Right lobe of liver (tissue), 6 donors: Measurements from ENCODE around the gene CPNE2. TPM values are rescaled to one million over a fixed set of nuclear protein-coding genes. Genes with fewer than 3 reads are reported as not detected.
A peak's percentile ranks its signal among the peaks of the same experiment; 100 is the strongest.
"Not testable (repeated sequence)": the region's sequence is repeated elsewhere in the genome, so short reads cannot be mapped to it uniquely, and the experiment has no call there.

Experiments used
- ATAC-seq, 4 donors: fragments of 200-7000 bp; cut with Tn5 transposase; one replicate each; pipeline ENCODE4 v1.9.1; 2020; ENCODE audit warnings: mild to moderate bottlenecking in 4 of 4, moderate library complexity in 4 of 4
- DNase-seq, 3 donors: peaks; one replicate each; pipeline ENCODE4 v3.0.0-alpha.2; 2020
- H3K27ac ChIP-seq, 3 donors: fragments of 200-600 bp; one replicate each; pipeline ENCODE4 v1.8.0; 2022
- H3K27me3 ChIP-seq, 2 donors: fragments of 200-600 bp; one replicate each; pipeline ENCODE4 v1.8.0; 2022
- H3K36me3 ChIP-seq, 4 donors: fragments of 200-600 bp; sonication (generic) in 1 of 4; one replicate each; pipeline versions ENCODE4 v1.5.1 to v1.8.0; 2017 to 2022; ENCODE audit warnings: control low read depth in 1 of 4
- H3K4me1 ChIP-seq, 4 donors: fragments of 200-600 bp; sonication (generic) in 1 of 4; one replicate each; pipeline versions ENCODE4 v1.5.1 to v1.8.0; 2017 to 2022; ENCODE audit warnings: control low read depth in 1 of 4
- H3K4me3 ChIP-seq, 3 donors: fragments of 200-600 bp; one replicate each; pipeline ENCODE4 v1.8.0; 2022
- H3K9me3 ChIP-seq, 4 donors: fragments of 200-600 bp; sonication (generic) in 1 of 4; one replicate each; pipeline versions ENCODE4 v1.5.1 to v1.8.0; 2017 to 2022; ENCODE audit warnings: control low read depth in 1 of 4
- POLR2A ChIP-seq: fragments of 450-650 bp; IDR thresholded peaks from one replicate; pipeline ENCODE4 v1.6.1; 2017; ENCODE audit warnings: antibody characterized with exemption, mild to moderate bottlenecking
- WGBS: methylation state at CpG from one replicate; pipeline ENCODE4 v1.1.6; 2018; ENCODE audit warnings: low coverage, low lambda C conversion rate; ENCODE audit not compliant: insufficient coverage; ENCODE audit errors: missing lambda C conversion rate; 5-methylcytosine and 5-hydroxymethylcytosine counted together
- intact Hi-C, 2 donors: fragments of 100-400 bp; cut with DNase I; formaldehyde crosslinking; loops; one replicate each; pipeline versions ENCODE4 v1.11.2 to v1.14.1; 2022
- total RNA-seq, 6 experiments: library from RNA; depleted of rRNA in 2 of 6; stranded (reverse); fragments of >200 nt in 2 of 6; fragmentation: NEBNext Ultra II Directional in 3 of 6; extraction: Animal tissue kit (Norgen Biotek cat#: 25700) in 3 of 6; gene quantifications; one replicate each; pipeline versions ENCODE4 v1.1.0 to v1.2.4, GENCODE V29; 2016 to 2023
- TF ChIP-seq, protein P1 (sequence below), 4 donors: fragments of 200-600 bp in 3 of 4; fragments of 450-650 bp in 1 of 4; IDR thresholded peaks; one replicate each; pipeline versions ENCODE4 v1.5.1 to v1.8.0; 2016 to 2022; ENCODE audit warnings: antibody characterized with exemption in 4 of 4, mild to moderate bottlenecking in 2 of 4
- donor health status: DM: no; HTN: yes; CAD: no.
- donor health status: DM: no; HTN: no; CAD: no.
- donor health status: DM: no; HTN: no; CAD: no.
- donor health status: DM: no; HTN: yes; CAD: no.
- donor health status: DM: no; HTN: yes; CAD: no.

Gene CPNE2
- total RNA-seq, 6 experiments from 2014 or later: 4.0 to 10.9 (median 9.7) TPM

DNA sequence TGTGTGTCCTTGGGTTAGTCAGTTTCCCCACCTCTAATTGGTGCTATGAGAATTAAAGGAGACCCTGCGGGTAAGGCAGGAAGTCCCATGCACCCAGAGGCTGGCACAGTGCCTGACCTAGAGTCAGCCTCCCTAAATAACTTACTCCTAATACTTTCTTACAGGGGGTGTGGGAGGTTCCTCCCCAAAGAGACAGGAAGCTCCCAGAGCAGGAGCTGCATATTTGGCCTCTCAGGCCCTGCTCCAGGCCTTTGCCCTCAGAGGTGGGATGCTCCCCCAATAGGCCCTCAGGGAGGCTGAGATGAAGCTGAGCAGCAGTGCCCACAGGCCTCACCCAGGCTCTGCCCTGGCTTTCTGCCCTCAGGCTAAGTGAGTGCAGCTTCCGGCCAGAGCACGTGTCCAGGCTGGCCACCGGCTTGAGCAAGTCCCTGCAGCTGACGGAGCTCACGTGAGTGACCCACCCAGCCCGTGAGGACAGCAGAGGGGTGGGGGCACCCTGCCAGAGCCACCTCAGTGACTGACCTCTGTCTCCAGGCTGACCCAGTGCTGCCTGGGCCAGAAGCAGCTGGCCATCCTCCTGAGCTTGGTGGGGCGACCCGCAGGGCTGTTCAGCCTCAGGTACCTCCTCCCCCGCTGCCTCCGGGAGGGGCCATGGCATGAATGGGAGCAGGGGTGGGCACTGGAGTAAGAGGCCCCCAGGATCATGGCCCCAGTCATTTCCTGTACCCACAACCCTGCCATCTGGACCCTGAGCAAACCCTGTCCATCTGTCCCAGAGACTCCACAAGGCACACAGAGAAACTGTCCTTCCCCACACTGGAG is 31.1 kb upstream of the CPNE2 start:
- DNase-seq: peak; percentile 88 to 97 (median 96)

DNA sequence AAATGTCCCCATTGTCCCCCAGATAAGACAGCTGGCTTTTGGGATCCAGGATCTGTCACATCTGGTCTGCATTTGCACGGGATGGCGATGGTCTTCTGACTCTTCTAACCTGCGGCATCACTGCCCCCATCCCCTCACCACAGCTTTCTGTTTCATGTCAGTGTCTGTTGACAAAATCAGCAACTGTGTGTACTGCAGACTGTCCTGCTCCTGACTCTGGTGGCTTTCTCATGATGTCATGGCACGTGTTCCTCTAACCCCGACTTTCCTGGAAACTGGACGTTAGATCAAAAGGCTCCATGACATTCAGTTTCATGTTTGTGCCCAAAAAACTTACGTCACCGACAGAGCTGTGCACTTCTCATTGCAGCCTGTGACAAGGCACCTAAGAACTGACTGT is 30.1 kb upstream of the CPNE2 start:
- intact Hi-C loops: no loop called here
- no peaks in the 10 kb centered on the region for H3K9me3 ChIP-seq
- H3K27ac ChIP-seq: peak overlapping the region; percentile 2 to 91 (median 76)
- H3K27me3 ChIP-seq: no peaks in the 10 kb centered on the region
- no peaks in the 10 kb centered on the region for H3K36me3 ChIP-seq
- no peak overlapping the region for H3K4me3 ChIP-seq
- ATAC-seq: peak; percentile 3 to 65 (median 58)
- peaks cover 0 to 24% (median 9%) of the 10 kb centered on the region in 4 donors for H3K4me1 ChIP-seq
- peak in 1 of 3 donors; percentile 62 for DNase-seq
- TF ChIP-seq POLR2A: no peak
- TF ChIP-seq, protein P1, sequence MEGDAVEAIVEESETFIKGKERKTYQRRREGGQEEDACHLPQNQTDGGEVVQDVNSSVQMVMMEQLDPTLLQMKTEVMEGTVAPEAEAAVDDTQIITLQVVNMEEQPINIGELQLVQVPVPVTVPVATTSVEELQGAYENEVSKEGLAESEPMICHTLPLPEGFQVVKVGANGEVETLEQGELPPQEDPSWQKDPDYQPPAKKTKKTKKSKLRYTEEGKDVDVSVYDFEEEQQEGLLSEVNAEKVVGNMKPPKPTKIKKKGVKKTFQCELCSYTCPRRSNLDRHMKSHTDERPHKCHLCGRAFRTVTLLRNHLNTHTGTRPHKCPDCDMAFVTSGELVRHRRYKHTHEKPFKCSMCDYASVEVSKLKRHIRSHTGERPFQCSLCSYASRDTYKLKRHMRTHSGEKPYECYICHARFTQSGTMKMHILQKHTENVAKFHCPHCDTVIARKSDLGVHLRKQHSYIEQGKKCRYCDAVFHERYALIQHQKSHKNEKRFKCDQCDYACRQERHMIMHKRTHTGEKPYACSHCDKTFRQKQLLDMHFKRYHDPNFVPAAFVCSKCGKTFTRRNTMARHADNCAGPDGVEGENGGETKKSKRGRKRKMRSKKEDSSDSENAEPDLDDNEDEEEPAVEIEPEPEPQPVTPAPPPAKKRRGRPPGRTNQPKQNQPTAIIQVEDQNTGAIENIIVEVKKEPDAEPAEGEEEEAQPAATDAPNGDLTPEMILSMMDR (IDR thresholded peaks at IDR 0.05): no peak
- 54% methylated on average over 6 of the region's 8 CpGs for WGBS

More for the DNA sequence above, 31.1 kb upstream of the CPNE2 start:
- Histone ChIP-seq H3K4me3 (peak overlapping the region in 1 of 3 donors; percentile 17), H3K27me3 (no peaks in the 10 kb centered on the region), H3K36me3 (no peaks in the 10 kb centered on the region), H3K4me1 (peaks cover 0 to 24% (median 9%) of the 10 kb centered on the region in 4 donors), H3K9me3 (no peaks in the 10 kb centered on the region), H3K27ac (peak overlapping the region; percentile 2 to 91 (median 76))
- WGBS: 13% methylated on average over 1 of the region's 11 CpGs
- ATAC-seq: peak; percentile 88 to 95 (median 93)
- intact Hi-C loops: no loop called here
- TF ChIP-seq, protein P1 (IDR thresholded peaks at IDR 0.05): no peak
- TF ChIP-seq POLR2A: peak; percentile 45

DNA sequence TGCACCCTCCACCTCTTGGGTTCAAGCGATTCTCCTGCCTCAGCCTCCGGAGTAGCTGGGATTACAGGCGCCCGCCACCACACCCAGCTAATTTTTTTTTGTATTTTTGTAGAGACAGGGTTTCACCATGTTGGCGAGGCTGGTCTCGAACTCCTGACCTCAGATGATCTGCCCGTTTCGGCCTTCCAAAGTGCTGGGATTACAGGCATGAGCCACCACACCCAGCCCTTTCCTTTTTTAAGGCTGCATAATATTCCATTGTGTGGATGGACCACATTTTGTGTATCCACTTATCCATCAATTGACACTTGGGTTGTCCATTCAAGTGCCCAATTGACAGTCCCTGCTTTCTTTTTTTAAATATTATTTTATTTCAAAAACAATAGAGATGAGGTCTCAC is 29.2 kb upstream of the CPNE2 start:
- intact Hi-C loops, H3K36me3 ChIP-seq, DNase-seq, H3K27me3 ChIP-seq, H3K9me3 ChIP-seq, ATAC-seq, H3K4me3 ChIP-seq: not testable (repeated sequence)
- H3K27ac ChIP-seq: peak overlapping the region in 2 of 3 donors; percentile 76 to 91
- peaks cover 0 to 24% (median 9%) of the 10 kb centered on the region in 4 donors for H3K4me1 ChIP-seq
- WGBS: 86% methylated on average over 8 of the region's 8 CpGs

DNA sequence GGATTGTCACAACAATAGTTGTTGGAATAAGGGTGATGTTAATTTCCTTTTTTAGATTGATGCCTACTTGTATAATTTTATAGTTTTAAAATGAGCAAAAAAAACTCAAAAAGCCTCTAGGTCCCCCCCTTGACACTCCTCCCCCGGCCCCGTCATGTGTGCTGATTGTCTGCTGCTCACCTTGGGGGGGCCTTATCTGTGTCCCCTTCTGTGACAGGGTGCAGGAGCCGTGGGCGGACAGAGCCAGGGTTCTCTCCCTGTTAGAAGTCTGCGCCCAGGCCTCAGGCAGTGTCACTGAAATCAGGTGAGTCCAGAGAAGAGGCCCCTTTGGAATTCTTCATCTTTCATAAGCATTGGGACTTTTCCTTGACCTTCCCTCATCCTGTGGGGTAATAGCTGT is 27.4 kb upstream of the CPNE2 start:
- Histone ChIP-seq H3K27ac (no peak overlapping the region), H3K36me3 (no peaks in the 10 kb centered on the region), H3K9me3 (no peaks in the 10 kb centered on the region), H3K27me3 (no peaks in the 10 kb centered on the region), H3K4me1 (peaks cover 0 to 24% (median 9%) of the 10 kb centered on the region in 4 donors), H3K4me3 (no peak overlapping the region)
- no peak for TF ChIP-seq POLR2A
- TF ChIP-seq, protein P1 (IDR thresholded peaks at IDR 0.05): no peak
- intact Hi-C loops: no loop called here
- ATAC-seq (no peak), DNase-seq (no peak)
- WGBS: 83% methylated on average over 3 of the region's 5 CpGs

DNA sequence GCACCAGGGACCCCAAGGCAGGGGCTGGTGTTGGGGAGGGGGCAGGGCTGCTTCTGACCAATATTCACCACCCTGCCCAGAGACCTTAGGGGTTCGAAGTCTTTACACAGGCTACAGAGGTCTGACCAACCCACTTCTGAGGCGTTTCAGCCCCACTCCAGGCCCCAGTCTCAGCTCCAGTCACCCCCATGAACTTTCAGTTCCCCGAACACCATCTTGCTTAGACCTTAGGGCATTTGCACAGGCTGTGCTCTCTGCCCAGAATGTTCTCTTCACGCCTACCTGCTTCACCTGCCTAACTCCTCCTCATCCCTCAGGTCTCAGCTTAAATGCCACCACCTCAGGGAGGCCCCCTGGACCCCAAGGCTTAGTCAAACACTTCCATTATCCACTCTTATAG is 25.8 kb upstream of the CPNE2 start:
- Histone ChIP-seq H3K27ac (no peak overlapping the region), H3K36me3 (no peaks in the 10 kb centered on the region), H3K4me1 (peaks cover 0 to 13% (median 5%) of the 10 kb centered on the region in 4 donors), H3K27me3 (no peaks in the 10 kb centered on the region), H3K9me3 (no peaks in the 10 kb centered on the region), H3K4me3 (no peak overlapping the region)
- ATAC-seq (no peak), DNase-seq (no peak)
- 88% methylated on average over 2 of the region's 4 CpGs for WGBS
- intact Hi-C loops: no loop called here
- TF ChIP-seq, protein P1 (IDR thresholded peaks at IDR 0.05): no peak
- no peak for TF ChIP-seq POLR2A
